ENCODE measurements around the gene PLEKHN1. TPM values are rescaled to one million over a fixed set of nuclear protein-coding genes. Genes with fewer than 3 reads are reported as not detected.

Gene PLEKHN1
- total and polyA plus RNA-seq, 2 of the 4 experiments (the other 2 are of a cell fraction) = 0.54 to 2.1 TPM

DNA sequence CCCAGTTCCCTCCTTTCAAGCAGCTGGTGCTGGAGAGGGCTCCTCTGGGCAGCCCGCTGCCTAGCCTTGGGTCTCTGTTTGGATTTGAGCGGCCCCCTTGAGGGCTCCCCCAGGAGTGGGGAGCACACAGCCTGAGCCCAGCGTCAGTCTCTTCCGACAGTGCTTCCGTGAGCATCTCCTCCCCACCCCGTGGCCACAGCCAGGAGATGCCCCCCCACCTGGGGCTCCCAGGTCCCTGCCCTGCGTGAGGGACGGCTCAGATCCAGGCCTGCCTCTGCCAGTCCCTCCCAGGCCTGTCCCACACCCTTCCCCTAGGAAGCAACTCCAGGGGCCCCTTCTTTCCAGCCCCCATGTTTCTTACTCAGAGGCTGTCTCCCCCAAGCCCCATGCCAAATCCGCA is 39.0 kb upstream of the PLEKHN1 start:
- no peak overlapping the region for H2BK5ac ChIP-seq (ENCODE audit: low read depth, low read length, poor library complexity, severe bottlenecking)
- no peak overlapping the region for H3K9ac ChIP-seq (ENCODE audit: low read depth, low read length)
- DNase-seq (no peak), ATAC-seq (ENCODE audit: low read depth) (no peak)
- H2AK9ac ChIP-seq (replicated peaks; ENCODE audit: low read depth, low read length, poor library complexity) = no peak overlapping the region
- no peaks in the 10 kb centered on the region for H3K27me3 ChIP-seq (ENCODE audit: control insufficient read depth, insufficient read depth, low read length)
- WGBS, 2 experiments (ENCODE audit: extremely low coverage in 2 of 2, insufficient read length in 1 of 2) = no CpG with 5 or more reads among the region's 9 CpGs
- no peak overlapping the region for H3K56ac ChIP-seq (ENCODE audit: extremely low read depth, insufficient read depth, low read length)
- H3K4me2 ChIP-seq (ENCODE audit: low read depth, low read length) = no peak overlapping the region
- H2BK120ac ChIP-seq (ENCODE audit: low read depth, low read length) = no peak overlapping the region
- no peak overlapping the region for H2BK20ac ChIP-seq (ENCODE audit: low read depth, low read length)
- H3K9me1 ChIP-seq (ENCODE audit: insufficient read depth, low read length) = no peaks in the 10 kb centered on the region
- no TSS peak for BruUV-seq (replicated peaks)
- H3K4me1 ChIP-seq (ENCODE audit: control insufficient read depth, insufficient read depth, low read length) = peaks cover 5% of the 10 kb centered on the region; the same call in 1 of the 2 replicates
- no peak overlapping the region for H3K14ac ChIP-seq (replicated peaks; ENCODE audit: low read depth, low read length)
- H4K20me1 ChIP-seq (ENCODE audit: insufficient read depth, low read length) = peaks cover 10% of the 10 kb centered on the region
- H3K27ac ChIP-seq (ENCODE audit: insufficient read depth, low read length) = no peak overlapping the region
- H3K4ac ChIP-seq (ENCODE audit: low read depth, low read length) = no peak overlapping the region
- ChIA-PET POLR2A (ENCODE audit: unreplicated experiment) (no interaction called here), CTCF (no interaction called here)
- no peak overlapping the region for H4K8ac ChIP-seq (ENCODE audit: low read depth in 2 of 2, low read length in 2 of 2)
- no peak overlapping the region for H4K5ac ChIP-seq (ENCODE audit: low read depth, low read length)
- no peak overlapping the region for H2BK15ac ChIP-seq (ENCODE audit: low read depth, low read length)
- no peak overlapping the region for H3K4me3 ChIP-seq (ENCODE audit: insufficient read depth, low read depth, low read length)
- intact Hi-C loops (cut with micrococcal nuclease) = no loop called here
- in situ Hi-C loops (cut with MboI; ENCODE audit: low sequenced_read_pairs) = no loop called here
- H3K18ac ChIP-seq (ENCODE audit: low read depth, low read length) = no peak overlapping the region
- peaks cover 0 to 15% of the 10 kb centered on the region in 2 experiments; a peak in 2 of 4 replicates for H3K79me1 ChIP-seq (ENCODE audit: low read depth in 1 of 2, low read length in 2 of 2)
- H3K23ac ChIP-seq (ENCODE audit: low read depth, low read length) = no peak overlapping the region
- dilution Hi-C loops (cut with HindIII; ENCODE audit: low sequenced_read_pairs, unreplicated experiment) = no loop called here
- H2AK5ac ChIP-seq (ENCODE audit: low read depth, low read length) = no peak overlapping the region
- no peak overlapping the region for H4K91ac ChIP-seq (ENCODE audit: insufficient read depth, low read depth, low read length)
- peaks cover 9% of the 10 kb centered on the region for H3K36me3 ChIP-seq (ENCODE audit: control insufficient read depth, insufficient read depth, low read length)
- TF ChIP-seq CHD1 (IDR thresholded peaks at IDR 0.05; ENCODE audit: low read depth, low read length) (no peak), RFX5 (IDR thresholded peaks at IDR 0.05; ENCODE audit: low read depth, low read length) (no peak), FOS (IDR thresholded peaks at IDR 0.05; ENCODE audit: low read depth, low read length) (no peak), CEBPB (IDR thresholded peaks at IDR 0.05; ENCODE audit: low read depth, low read length) (no peak), MAZ (IDR thresholded peaks at IDR 0.05; ENCODE audit: borderline replicate concordance, low read depth, low read length) (no peak), MXI1 (IDR thresholded peaks at IDR 0.05; ENCODE audit: borderline replicate concordance, low read depth, low read length) (no peak), RAD21 (IDR thresholded peaks at IDR 0.05; ENCODE audit: low read length) (no peak), POLR2A (IDR thresholded peaks at IDR 0.05; ENCODE audit: low read depth, low read length) (no peak), RCOR1 (IDR thresholded peaks at IDR 0.05; ENCODE audit: insufficient replicate concordance, low read length) (no peak), SMC3 (IDR thresholded peaks at IDR 0.05; ENCODE audit: low read depth, low read length) (no peak)
- TF ChIP-seq, protein P1, sequence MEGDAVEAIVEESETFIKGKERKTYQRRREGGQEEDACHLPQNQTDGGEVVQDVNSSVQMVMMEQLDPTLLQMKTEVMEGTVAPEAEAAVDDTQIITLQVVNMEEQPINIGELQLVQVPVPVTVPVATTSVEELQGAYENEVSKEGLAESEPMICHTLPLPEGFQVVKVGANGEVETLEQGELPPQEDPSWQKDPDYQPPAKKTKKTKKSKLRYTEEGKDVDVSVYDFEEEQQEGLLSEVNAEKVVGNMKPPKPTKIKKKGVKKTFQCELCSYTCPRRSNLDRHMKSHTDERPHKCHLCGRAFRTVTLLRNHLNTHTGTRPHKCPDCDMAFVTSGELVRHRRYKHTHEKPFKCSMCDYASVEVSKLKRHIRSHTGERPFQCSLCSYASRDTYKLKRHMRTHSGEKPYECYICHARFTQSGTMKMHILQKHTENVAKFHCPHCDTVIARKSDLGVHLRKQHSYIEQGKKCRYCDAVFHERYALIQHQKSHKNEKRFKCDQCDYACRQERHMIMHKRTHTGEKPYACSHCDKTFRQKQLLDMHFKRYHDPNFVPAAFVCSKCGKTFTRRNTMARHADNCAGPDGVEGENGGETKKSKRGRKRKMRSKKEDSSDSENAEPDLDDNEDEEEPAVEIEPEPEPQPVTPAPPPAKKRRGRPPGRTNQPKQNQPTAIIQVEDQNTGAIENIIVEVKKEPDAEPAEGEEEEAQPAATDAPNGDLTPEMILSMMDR (conservative IDR thresholded peaks at IDR 0.05; ENCODE audit: low read depth, low read length) = no peak
- TF ChIP-seq, protein P2, sequence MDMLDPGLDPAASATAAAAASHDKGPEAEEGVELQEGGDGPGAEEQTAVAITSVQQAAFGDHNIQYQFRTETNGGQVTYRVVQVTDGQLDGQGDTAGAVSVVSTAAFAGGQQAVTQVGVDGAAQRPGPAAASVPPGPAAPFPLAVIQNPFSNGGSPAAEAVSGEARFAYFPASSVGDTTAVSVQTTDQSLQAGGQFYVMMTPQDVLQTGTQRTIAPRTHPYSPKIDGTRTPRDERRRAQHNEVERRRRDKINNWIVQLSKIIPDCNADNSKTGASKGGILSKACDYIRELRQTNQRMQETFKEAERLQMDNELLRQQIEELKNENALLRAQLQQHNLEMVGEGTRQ (IDR thresholded peaks at IDR 0.05; ENCODE audit: low read depth, low read length) = no peak
- TF ChIP-seq, protein P3, sequence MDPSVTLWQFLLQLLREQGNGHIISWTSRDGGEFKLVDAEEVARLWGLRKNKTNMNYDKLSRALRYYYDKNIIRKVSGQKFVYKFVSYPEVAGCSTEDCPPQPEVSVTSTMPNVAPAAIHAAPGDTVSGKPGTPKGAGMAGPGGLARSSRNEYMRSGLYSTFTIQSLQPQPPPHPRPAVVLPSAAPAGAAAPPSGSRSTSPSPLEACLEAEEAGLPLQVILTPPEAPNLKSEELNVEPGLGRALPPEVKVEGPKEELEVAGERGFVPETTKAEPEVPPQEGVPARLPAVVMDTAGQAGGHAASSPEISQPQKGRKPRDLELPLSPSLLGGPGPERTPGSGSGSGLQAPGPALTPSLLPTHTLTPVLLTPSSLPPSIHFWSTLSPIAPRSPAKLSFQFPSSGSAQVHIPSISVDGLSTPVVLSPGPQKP (IDR thresholded peaks at IDR 0.05; ENCODE audit: borderline replicate concordance, low read depth, low read length) = no peak
- no peaks in the 10 kb centered on the region for H3K9me3 ChIP-seq (ENCODE audit: control insufficient read depth, insufficient read depth, low read length)
- H2AFZ ChIP-seq (replicated peaks; ENCODE audit: low read length, poor library complexity) = no peak overlapping the region
